GM23248 (cell line): Measurements from ENCODE around the gene ARHGDIG. TPM values are rescaled to one million over a fixed set of nuclear protein-coding genes. Genes with fewer than 3 reads are reported as not detected.

Experiments
- DNase-seq: peaks from one replicate; pipeline ENCODE4 v3.0.0-alpha.2; 2015
- H2AFZ ChIP-seq: fragments of 200-600 bp; sonication (generic); 2 replicates; pipeline ENCODE4 v1.6.1; 2016; ENCODE audit warnings: antibody characterized with exemption
- H3F3A ChIP-seq: fragments of 200-600 bp; sonication (generic); 2 replicates; pipeline ENCODE4 v1.6.1; 2016; ENCODE audit warnings: mild to moderate bottlenecking, antibody characterized with exemption, mixed run types; ENCODE audit not compliant: insufficient read depth
- H3K27ac ChIP-seq: fragments of 200-600 bp; sonication (generic); 2 replicates; pipeline ENCODE4 v1.5.1; 2016; ENCODE audit warnings: mild to moderate bottlenecking
- H3K27me3 ChIP-seq: fragments of 200-600 bp; sonication (generic); replicated peaks from 2 replicates; pipeline ENCODE4 v1.6.1; 2016; ENCODE audit warnings: mild to moderate bottlenecking; ENCODE audit not compliant: insufficient read depth
- H3K36me3 ChIP-seq: fragments of 200-600 bp; sonication (generic); 2 replicates; pipeline ENCODE4 v1.6.1; 2016; ENCODE audit warnings: low read depth, mild to moderate bottlenecking
- H3K4me1 ChIP-seq: fragments of 200-600 bp; sonication (generic); 2 replicates; pipeline ENCODE4 v1.6.1; 2016; ENCODE audit warnings: mild to moderate bottlenecking; ENCODE audit not compliant: insufficient read depth
- H3K4me2 ChIP-seq: fragments of 200-600 bp; sonication (generic); one replicate; pipeline ENCODE4 v1.6.1; 2016; ENCODE audit warnings: mild to moderate bottlenecking; ENCODE audit not compliant: unreplicated experiment
- H3K4me3 ChIP-seq: fragments of 200-600 bp; sonication (generic); 2 replicates; pipeline ENCODE4 v1.5.1; 2016; ENCODE audit warnings: mild to moderate bottlenecking
- H3K79me2 ChIP-seq: fragments of 200-600 bp; sonication (generic); 2 replicates; pipeline ENCODE4 v1.6.1; 2016; ENCODE audit warnings: mild to moderate bottlenecking; ENCODE audit not compliant: insufficient read depth
- H3K9ac ChIP-seq: fragments of 200-600 bp; sonication (generic); 2 replicates; pipeline ENCODE4 v1.6.1; 2016; ENCODE audit warnings: mild to moderate bottlenecking
- H3K9me2 ChIP-seq: fragments of 200-600 bp; sonication (generic); 2 replicates; pipeline ENCODE4 v1.6.1; 2016; ENCODE audit warnings: mixed run types, mild to moderate bottlenecking, moderate library complexity; ENCODE audit not compliant: insufficient read depth
- H3K9me3 ChIP-seq: fragments of 200-600 bp; sonication (generic); one replicate; pipeline ENCODE4 v1.6.1; 2017; ENCODE audit warnings: low read depth
- H4K20me1 ChIP-seq: fragments of 200-600 bp; sonication (generic); 2 replicates; pipeline ENCODE4 v1.6.0; 2016; ENCODE audit not compliant: insufficient read depth
- EZH2 ChIP-seq: fragments of 200-600 bp; sonication (generic); IDR thresholded peaks from 2 replicates; pipeline ENCODE4 v1.6.1; 2018; ENCODE audit warnings: antibody characterized with exemption, mild to moderate bottlenecking; ENCODE audit not compliant: insufficient read depth, poor library complexity, severe bottlenecking
- EZH2phosphoT487 ChIP-seq: fragments of 200-600 bp; sonication (generic); IDR thresholded peaks from 2 replicates; pipeline ENCODE4 v1.6.1; 2018; ENCODE audit warnings: antibody characterized with exemption, moderate library complexity, mild to moderate bottlenecking, low read depth; ENCODE audit not compliant: insufficient read depth
- WGBS, 2 experiments: methylation state at CpG; one replicate each; pipeline ENCODE4 v1.1.6; 2015 to 2017; ENCODE audit warnings: low lambda C conversion rate in 2 of 2, low coverage in 1 of 2; ENCODE audit errors: missing lambda C conversion rate in 2 of 2; 5-methylcytosine and 5-hydroxymethylcytosine counted together
- in situ Hi-C: fragments of 300-500 bp; cut with MboI; formaldehyde crosslinking; loops from 2 replicates; pipeline ENCODE4 v1.15.0; 2020
- polyA plus RNA-seq: library from polyadenylated mRNA; unstranded; fragments of >200 nt; fragmentation: Nextera tagmentation; extraction: Ambion mirVana; gene quantifications from 2 replicates; pipeline ENCODE4 v1.2.1, GENCODE V29; 2016
- total RNA-seq: library from RNA; depleted of rRNA; stranded (reverse); fragments of >200 nt; shearing (Covaris generic); gene quantifications from 2 replicates; pipeline ENCODE4 v1.2.3, GENCODE V29; 2014

ARHGDIG gene
- total and polyA plus RNA-seq, 2 experiments from 2014 or later: 0.40 to 0.65 TPM

GRCh38 chr16:284204-285120 is 4.1 kb downstream of the ARHGDIG start:
- 0 out of 2 replicates have a peak, but pooled peaks cover 9% of the 10 kb centered on the region for H3K27me3 ChIP-seq
- H3K27ac ChIP-seq: no peak overlapping the region
- whole genome bisulfite sequencing, 2 experiments: 95% methylated on average over 40 to 52 of the region's 52 CpGs
- no peak overlapping the region for H3K4me2 ChIP-seq
- H4K20me1 ChIP-seq: no peaks in the 10 kb centered on the region
- H3K9me3 ChIP-seq: no peaks in the 10 kb centered on the region
- DNase-seq: no peak
- H3K36me3 ChIP-seq: no peaks in the 10 kb centered on the region
- no peaks in the 10 kb centered on the region for H3K9me2 ChIP-seq
- in situ Hi-C loops: no loop called here
- TF ChIP-seq EZH2phosphoT487 (no peak), EZH2 (no peak)
- no peaks in the 10 kb centered on the region for H3K4me1 ChIP-seq
- H3K9ac ChIP-seq: no peak overlapping the region
- no peak overlapping the region for H3K4me3 ChIP-seq
- no peaks in the 10 kb centered on the region for H3K79me2 ChIP-seq
- no peaks in the 10 kb centered on the region for H3F3A ChIP-seq
- no peak overlapping the region for H2AFZ ChIP-seq

- Histone ChIP-seq H4K20me1 (no peaks in the 10 kb centered on the region), H3K36me3 (no peaks in the 10 kb centered on the region), H3K9me3 (no peaks in the 10 kb centered on the region), H2AFZ (no peak overlapping the region), H3K4me2 (no peak overlapping the region), H3K27ac (no peak overlapping the region), H3F3A (no peaks in the 10 kb centered on the region), H3K9ac (no peak overlapping the region), H3K27me3 (0 out of 2 replicates have a peak, but pooled peaks cover 7% of the 10 kb centered on the region), H3K9me2 (no peaks in the 10 kb centered on the region), H3K79me2 (no peaks in the 10 kb centered on the region), H3K4me3 (no peak overlapping the region), H3K4me1 (no peaks in the 10 kb centered on the region)
- DNase-seq: no peak
- in situ Hi-C loops: no loop called here
- 92 to 96% methylated on average over 19 to 44 of the region's 48 CpGs for WGBS, 2 experiments
- TF ChIP-seq EZH2: no peak
- TF ChIP-seq EZH2phosphoT487: no peak
Measured at GRCh38 chr16:285146-286055, 5.0 kb downstream of the ARHGDIG start.

- Histone ChIP-seq H2AFZ (no peak overlapping the region), H3K9ac (no peak overlapping the region), H3K4me2 (no peak overlapping the region), H3K27me3 (no peaks in the 10 kb centered on the region), H3K36me3 (no peaks in the 10 kb centered on the region), H3F3A (no peaks in the 10 kb centered on the region), H3K27ac (no peak overlapping the region), H3K4me3 (no peak overlapping the region), H3K9me2 (no peaks in the 10 kb centered on the region), H4K20me1 (no peaks in the 10 kb centered on the region), H3K9me3 (no peaks in the 10 kb centered on the region), H3K4me1 (no peaks in the 10 kb centered on the region), H3K79me2 (no peaks in the 10 kb centered on the region)
- in situ Hi-C loops: no loop called here
- no peak for TF ChIP-seq EZH2
- TF ChIP-seq EZH2phosphoT487: no peak
- DNase-seq: no peak
- 83 to 87% methylated on average over 21 to 22 of the region's 22 CpGs for WGBS, 2 experiments
Measured at GRCh38 chr16:286491-287297, 6.3 kb downstream of the ARHGDIG start.

GRCh38 chr16:287298-287811 is 7.0 kb downstream of the ARHGDIG start:
- Histone ChIP-seq H3K9me3 (no peaks in the 10 kb centered on the region), H3F3A (no peaks in the 10 kb centered on the region), H3K79me2 (no peaks in the 10 kb centered on the region), H3K4me3 (no peak overlapping the region), H3K27me3 (no peaks in the 10 kb centered on the region), H3K4me2 (no peak overlapping the region), H2AFZ (no peak overlapping the region), H3K4me1 (no peaks in the 10 kb centered on the region), H3K9ac (no peak overlapping the region), H3K36me3 (no peaks in the 10 kb centered on the region), H4K20me1 (no peaks in the 10 kb centered on the region), H3K9me2 (no peaks in the 10 kb centered on the region), H3K27ac (no peak overlapping the region)
- in situ Hi-C loops: no loop called here
- TF ChIP-seq EZH2phosphoT487 (no peak), EZH2 (no peak)
- peak; percentile 16 for DNase-seq
- 80 to 84% methylated on average over 16 of the region's 16 CpGs for WGBS, 2 experiments
